Stimulated activated CD4-positive, alpha-beta T cell treated with anti-CD3 and anti-CD28 coated beads, Interleukin-15, amount 100 ng/mL, for 48 hours (primary cell): Measurements from ENCODE around the gene NOTCH1.

ENCODE experiments used
- DNase-seq, 2 donors: peaks; one replicate each; pipeline ENCODE4 v3.0.0-alpha.2; 2020; ENCODE audit warnings: low read depth in 2 of 2

The NOTCH1 gene

GRCh38 chr9:136501686-136502085 is 44.2 kb downstream of the NOTCH1 start:
- DNase-seq: no peak

GRCh38 chr9:136499935-136500910 is 45.6 kb downstream of the NOTCH1 start:
- DNase-seq: no peak

GRCh38 chr9:136499071-136499934 is 46.5 kb downstream of the NOTCH1 start:
- DNase-seq: no peak

GRCh38 chr9:136497916-136498695 is 47.7 kb downstream of the NOTCH1 start:
- DNase-seq: no peak

GRCh38 chr9:136496801-136497620 is 48.8 kb downstream of the NOTCH1 start:
- DNase-seq: no peak

GRCh38 chr9:136496181-136496580 is 49.7 kb downstream of the NOTCH1 start:
- no peak for DNase-seq

- DNase-seq: no peak
Measured at GRCh38 chr9:136495238-136495800, 50.5 kb downstream of the NOTCH1 start.

- DNase-seq: no peak
Measured at GRCh38 chr9:136494531-136495215, 51.2 kb downstream of the NOTCH1 start.

- DNase-seq: no peak
Measured at GRCh38 chr9:136494012-136494411, 51.8 kb downstream of the NOTCH1 start.

- DNase-seq: no peak
Measured at GRCh38 chr9:136493567-136493971, 52.3 kb downstream of the NOTCH1 start.

- no peak for DNase-seq
Measured at GRCh38 chr9:136492978-136493522, 52.8 kb downstream of the NOTCH1 start.

- no peak for DNase-seq
Measured at GRCh38 chr9:136489731-136490130, 56.1 kb downstream of the NOTCH1 start.

GRCh38 chr9:136488247-136489214 is 57.3 kb downstream of the NOTCH1 start:
- DNase-seq: peak; percentile 30 to 62

GRCh38 chr9:136487672-136488071 is 58.2 kb downstream of the NOTCH1 start:
- DNase-seq: no peak

- DNase-seq: no peak
Measured at GRCh38 chr9:136486823-136487620, 58.8 kb downstream of the NOTCH1 start.

GRCh38 chr9:136486131-136486530 is 59.7 kb downstream of the NOTCH1 start:
- no peak for DNase-seq
